HL-60 (cell line): Measurements from ENCODE around the gene UPK1A.

ENCODE experiments used
- CTCF ChIP-seq: IDR thresholded peaks from one replicate; pipeline ENCODE4 v1.5.1; 2011; ENCODE audit warnings: low read length, control low read depth, inconsistent platforms; ENCODE audit not compliant: insufficient read depth
- POLR2AphosphoS5 ChIP-seq: IDR thresholded peaks from 2 replicates; pipeline ENCODE4 v1.6.1; 2012; ENCODE audit warnings: low read depth
- SPI1 ChIP-seq: IDR thresholded peaks from 2 replicates; pipeline ENCODE4 v1.6.1; 2012; ENCODE audit warnings: low read depth, mild to moderate bottlenecking, borderline replicate concordance

DNA sequence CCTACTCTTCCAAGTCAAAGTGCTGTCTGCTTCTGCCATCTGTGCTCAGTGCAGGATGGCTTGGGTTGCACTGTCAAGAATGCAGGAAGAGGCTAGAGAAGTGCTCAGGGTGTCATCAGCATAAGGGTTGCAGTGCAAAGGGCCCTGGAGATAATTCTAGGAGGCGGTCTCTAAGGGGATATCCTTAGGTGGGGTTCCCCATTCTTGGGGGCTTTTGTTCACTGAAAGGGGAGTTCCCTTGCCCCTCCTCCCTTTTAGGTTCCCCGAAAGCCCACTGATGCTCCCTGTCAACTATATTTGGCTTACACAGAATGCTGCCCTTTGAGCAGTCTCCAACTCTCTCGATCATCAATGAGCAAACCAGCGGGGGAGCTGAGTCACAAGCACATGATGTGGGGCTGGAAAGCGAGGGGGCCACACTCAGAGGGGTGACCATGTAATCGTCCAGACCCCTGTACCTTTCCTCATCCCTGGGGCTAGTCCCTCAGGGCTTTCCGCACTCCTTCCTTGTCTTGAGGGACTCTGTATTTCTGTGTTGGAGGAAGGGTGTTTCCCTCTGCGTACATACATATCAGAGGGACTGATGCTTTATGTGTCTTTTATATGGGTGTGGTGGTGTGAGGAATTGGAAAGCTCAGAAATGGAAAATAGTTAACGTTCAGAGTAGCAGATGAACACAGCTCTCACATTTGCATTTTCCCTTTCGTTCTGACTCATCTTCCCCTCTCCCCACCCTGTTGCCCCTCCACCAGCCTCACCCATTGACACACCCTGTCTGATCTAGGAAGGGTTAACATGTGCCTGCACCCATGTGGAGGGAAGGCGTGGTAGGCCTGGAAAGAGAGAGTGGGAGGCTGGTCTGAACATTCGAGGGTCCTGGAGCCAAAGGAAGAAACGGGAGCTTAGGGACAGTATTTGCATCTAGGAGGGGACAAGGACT lies 44.7 kb downstream of the UPK1A start:
- TF ChIP-seq SPI1 (no peak), CTCF (no peak), POLR2AphosphoS5 (no peak)
